HG03280 (cell line): ENCODE data around the gene CXCL17.
"Not testable (repeated sequence)": the region's sequence is repeated elsewhere in the genome, so short reads cannot be mapped to it uniquely, and the experiment has no call there.

Experiments used
- ATAC-seq: cut with Tn5 transposase; IDR thresholded peaks from one replicate; pipeline ENCODE4 v1.9.1; 2021; ENCODE audit warnings: mild to moderate bottlenecking, moderate library complexity; ENCODE audit not compliant: unreplicated experiment

The CXCL17 gene

DNA sequence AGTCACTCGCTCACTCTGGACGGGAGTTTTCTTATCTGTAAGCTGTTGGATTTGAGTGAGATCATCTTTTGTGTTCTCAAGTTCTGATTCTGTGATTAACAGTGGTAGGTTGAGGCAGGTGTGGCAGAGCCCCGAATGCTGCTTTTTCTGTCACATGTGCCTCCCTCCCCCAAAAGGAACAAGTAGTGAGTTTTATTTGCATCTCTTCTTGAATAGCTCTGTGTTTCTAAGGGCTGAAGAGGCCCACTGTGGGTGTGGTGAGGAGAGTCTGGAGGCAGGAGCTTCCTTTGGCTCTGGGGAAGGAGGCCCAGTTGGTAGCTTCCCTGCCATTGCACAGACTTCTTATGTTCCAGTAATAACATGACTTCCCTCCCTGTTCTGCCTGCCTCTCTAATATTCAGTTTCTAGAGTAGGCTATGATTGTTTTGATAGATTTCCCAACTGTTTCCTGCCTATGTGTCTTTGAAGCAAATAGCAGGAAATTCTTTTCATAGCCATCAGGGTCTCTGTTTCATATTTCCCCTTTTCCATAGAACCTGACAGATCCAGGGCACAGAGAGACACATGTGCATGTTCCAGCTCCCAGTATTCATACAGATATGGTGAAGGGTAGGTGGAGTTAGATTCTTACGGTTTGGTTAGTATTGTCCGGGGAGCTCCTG is 23.9 kb upstream of the CXCL17 start:
- ATAC-seq: no peak

GRCh38 chr19:42465827-42466280 is 23.1 kb upstream of the CXCL17 start:
- ATAC-seq: no peak

DNA sequence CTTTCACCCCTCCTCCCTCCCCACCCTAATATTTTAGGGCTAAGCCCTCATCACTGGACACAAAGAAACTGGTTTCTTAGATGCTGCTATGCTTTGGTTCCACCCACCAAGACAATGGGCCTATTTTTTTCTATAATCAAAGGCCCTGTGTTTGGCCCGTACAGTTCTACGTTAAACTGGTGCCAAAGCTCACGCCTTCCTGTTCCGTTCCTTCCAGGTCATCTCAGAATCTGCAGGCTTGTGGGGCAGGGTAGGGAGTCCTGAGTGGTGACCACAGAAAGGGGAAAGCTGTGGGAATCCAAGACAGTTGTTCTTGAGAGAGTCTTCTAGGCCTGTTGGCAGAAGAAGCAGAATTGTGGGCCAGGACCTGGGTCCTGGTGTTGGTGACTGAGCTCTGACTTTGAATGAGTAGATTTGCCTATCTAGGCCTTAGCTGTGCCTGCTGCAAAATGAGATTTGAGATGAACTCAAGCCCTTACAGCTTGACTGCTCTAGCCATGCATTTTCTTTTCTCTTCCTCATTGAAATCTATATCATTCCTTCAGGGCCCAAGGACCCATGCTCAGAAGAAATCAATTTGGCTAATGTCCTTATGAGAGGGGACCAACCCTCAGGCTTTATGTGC is 19.1 kb upstream of the CXCL17 start:
- no peak for ATAC-seq

DNA sequence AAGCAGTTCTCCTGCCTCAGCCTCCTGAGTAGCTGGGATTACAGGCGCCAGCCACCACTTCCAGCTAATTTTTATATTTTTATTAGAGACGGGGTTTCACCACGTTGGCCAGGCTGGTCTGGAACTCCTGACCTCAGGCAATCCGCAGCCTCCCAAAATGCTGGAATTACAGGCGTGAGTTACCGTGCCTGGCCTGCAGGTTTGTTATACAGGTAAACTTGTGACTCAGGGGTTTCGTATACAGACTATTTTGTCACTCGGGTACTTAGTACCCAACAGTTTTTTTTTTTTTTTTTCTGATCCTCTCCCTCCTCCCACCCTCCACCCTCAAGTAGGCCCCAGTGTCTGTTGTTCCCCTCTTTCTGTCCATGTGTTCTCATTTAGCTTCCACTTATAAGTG is 18.5 kb upstream of the CXCL17 start:
- ATAC-seq: not testable (repeated sequence)

DNA sequence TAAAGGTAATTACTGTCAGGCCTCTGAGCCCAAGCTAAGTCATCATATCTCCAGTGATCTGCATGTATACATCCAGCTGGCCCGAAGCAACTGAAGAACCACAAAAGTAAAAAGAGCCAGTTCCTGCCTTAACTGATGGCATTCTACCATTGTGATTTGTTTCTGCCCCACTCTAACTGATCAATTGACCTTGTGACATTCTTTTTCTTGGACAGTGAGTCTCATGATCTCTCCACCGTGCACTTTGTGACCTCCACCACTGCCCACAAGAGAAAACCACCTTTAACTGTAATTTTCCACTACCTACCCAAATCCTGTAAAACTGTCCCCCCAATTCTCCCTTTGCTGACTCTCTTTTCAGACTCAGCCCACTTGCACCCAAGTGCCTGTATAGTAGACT is 17.2 kb upstream of the CXCL17 start:
- ATAC-seq: no peak

DNA sequence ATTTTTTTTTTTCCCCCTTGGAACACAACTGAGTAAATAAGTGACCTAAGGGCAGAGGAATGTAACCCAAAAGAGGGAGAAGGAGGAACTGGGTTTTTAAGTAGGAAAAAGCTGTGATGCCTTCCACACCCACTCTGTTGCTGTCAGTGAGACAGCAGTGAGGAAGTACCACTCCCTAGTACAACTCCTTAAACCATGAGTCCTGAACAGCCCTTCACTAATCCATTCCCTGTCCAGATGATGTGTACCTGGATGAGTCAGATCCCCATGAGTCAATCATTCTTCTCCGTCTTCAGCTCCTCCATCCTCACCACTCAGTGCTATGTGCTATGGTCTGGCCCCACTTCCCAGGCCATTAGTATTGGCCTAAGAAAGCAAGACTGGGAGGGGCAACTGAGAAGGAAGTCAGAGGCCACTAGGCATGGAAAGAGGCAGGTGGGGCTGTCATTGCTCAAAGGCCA is 12.9 kb upstream of the CXCL17 start:
- ATAC-seq: no peak

- ATAC-seq: no peak
Measured at GRCh38 chr19:42455086-42455485, 12.3 kb upstream of the CXCL17 start.

DNA sequence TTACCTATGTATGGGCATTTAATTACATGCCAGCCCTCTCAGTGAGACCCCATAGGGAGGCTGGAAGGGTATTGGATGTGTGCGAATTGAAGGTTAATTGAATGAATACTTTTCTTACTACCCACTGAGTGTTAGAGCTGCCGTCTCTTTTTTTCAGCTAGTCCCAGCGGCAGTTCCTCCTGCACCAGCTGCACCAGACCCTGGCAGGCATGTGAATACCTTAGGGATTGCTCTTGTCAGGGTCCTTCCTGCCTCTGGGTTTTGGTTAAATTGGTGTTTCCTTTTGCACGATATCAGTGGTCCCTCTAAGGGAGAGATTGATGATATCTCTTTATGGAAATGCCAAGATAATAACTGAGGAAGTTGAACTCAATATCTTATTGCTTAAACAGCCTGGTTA is 9.8 kb upstream of the CXCL17 start:
- ATAC-seq: no peak

GRCh38 chr19:42450314-42450934 is 7.7 kb upstream of the CXCL17 start:
- ATAC-seq: peak; percentile 64

DNA sequence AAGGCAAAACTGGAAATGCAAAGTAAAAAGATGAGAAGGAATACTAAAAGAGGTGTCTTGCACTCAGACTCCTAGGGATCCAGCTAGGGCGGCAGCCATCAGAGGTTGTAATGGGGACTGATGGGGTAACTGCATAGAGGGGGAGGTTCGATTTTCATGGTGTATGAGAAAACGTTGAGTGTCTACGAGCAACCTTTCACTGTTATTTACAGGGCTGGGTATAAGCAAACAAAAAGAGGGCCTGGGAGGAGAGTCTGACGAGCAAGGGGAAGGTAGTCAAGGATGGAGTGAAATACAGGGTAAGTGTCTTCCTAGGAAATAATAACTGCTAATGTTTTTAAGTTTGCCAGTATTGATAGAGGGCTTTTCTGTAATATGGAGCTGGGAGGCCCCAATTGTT is 5.6 kb upstream of the CXCL17 start:
- ATAC-seq: not testable (repeated sequence)

- ATAC-seq: no peak
Measured at GRCh38 chr19:42445948-42446347, 3.2 kb upstream of the CXCL17 start.

DNA sequence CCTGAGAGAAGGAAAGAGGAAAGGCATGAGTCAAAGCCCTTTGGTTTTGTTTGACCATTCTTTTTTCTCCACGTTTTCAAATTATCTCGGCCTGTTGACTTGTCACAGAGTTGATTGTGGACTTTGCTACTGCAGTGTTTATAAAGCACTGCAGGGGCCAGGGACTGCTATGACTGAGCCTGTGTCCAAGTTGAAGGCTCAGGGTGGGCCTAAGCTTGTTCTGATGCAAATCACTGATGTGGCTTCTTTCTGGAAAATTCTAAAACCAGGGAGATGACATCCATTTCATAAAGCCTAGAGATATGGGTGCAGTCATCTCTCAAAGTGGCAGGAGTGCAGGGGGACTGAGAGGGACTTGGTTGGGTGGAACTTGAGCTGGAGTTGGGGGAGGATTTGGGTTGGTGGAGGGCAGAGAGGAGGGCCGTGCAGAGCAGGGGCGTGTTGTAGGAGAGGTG is 1.2 kb upstream of the CXCL17 start:
- no peak for ATAC-seq

GRCh38 chr19:42441049-42441445 is 1.7 kb downstream of the CXCL17 start:
- no peak for ATAC-seq

DNA sequence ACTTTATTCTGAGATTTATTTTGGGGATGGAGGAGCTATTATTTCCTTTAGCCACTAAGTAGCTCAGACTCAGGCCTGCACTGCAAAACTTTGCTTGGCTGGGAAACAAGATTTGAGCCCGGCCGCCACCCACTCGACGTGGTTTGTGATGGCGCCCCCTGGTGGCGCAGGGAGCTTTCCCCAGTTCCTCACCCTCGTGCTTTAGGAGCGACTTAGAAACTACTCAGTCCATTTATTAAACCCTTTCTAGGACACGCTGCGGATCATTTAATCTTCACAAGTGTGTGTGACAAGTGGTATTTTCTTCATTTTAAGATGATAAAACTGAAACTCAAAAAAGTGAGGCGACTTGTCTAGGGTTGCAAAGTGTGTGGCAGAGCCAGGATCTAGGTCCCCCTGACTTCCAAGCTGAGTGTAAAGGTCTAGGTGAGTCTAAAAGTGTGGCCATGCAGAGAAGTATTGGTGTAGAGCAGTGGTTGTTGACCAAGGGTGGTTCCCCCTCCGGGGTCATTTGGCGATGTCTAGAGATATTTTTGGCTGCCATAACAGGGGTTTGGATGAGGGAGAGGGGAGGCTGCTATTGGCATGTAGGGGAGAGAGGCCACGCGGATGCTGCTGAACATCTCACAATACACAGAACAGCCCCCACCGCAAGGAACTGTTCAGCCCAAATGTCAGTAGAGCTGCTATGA is 2.2 kb downstream of the CXCL17 start:
- ATAC-seq: no peak

GRCh38 chr19:42436006-42436405 is 6.7 kb downstream of the CXCL17 start:
- ATAC-seq: no peak

DNA sequence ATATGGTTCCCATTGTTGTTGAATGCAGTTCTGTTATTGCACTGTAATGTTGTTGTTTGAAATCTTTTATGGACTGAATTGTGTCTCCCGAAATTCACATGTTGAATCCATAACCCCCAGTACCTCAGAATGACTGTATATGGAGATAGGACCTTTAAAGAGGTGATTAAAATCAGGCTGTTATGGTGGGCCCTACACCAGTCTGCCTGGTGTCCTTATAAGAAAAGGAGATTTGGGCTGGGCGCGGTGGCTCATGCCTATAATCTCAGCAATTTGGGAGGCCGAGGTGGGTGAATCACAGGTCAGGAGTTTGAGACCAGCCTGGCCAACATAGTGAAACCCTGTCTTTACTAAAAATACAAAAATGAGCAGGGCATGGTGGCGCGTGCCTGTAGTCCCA is 7.4 kb downstream of the CXCL17 start:
- no peak for ATAC-seq

DNA sequence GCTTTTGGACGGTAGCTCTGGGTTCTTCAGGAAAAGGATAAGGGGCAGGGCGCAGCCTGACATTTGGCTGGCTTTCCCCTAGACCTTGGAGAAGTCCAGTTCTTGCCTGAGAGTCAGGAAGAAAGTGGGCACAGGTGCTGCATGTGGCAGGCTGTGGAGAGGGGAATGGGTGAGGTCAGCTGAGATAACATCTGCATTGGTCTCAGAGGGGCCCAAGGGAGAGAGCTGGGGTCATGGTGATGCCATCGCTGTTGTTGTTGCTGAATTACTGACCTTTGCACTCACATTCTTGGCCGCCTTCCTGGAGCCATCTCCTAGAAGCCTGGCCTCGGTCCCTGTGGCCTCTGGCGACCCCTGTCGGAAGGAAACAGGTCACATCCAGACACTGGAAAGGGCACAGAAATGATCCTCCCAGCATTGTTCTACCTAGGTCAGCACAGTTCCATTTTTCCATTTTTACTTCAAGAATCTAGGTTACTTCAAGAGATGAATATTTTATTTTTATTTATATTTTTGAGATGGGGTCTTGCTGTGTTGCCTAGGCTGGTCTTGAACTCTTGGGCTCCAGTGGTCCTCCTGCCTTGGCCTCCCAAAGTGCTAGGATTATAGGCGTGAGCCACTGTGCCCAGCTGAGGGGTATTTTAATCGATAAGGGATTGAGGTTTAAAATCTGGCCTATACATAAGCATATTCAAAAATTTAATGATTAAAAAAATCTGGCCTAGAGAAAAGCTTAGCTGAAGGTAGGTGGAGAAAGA is 9.1 kb downstream of the CXCL17 start:
- ATAC-seq: no peak

- ATAC-seq: no peak
Measured at GRCh38 chr19:42431486-42431885, 11.3 kb downstream of the CXCL17 start.

GRCh38 chr19:42428676-42429075 is 14.1 kb downstream of the CXCL17 start:
- ATAC-seq: no peak

DNA sequence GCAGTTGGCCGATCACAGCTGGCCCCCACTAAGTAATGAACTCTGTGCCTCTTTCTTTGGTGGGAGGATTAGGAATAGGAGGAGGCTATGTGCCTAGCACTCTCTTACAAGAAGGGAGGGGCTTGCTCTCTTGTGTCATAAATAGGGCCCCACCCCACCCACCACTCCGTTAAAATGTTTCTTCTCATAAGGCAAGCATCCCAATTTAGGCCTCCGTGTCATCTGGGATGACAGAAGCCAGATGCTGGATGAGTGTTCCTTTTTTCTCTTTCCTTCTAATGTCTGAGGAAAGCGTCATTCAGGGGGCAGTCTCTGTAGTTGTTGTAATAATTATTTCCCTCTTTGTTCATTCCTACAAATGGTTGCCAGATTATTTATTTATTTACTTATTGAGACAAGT is 15.4 kb downstream of the CXCL17 start, which contains the start of gene LIPE:
TSS of gene LIPE (minus strand) at position 76 of the 400 bp plus-strand sequence. CDS start 239 bp downstream, outside the sequence.
- ATAC-seq: no peak

DNA sequence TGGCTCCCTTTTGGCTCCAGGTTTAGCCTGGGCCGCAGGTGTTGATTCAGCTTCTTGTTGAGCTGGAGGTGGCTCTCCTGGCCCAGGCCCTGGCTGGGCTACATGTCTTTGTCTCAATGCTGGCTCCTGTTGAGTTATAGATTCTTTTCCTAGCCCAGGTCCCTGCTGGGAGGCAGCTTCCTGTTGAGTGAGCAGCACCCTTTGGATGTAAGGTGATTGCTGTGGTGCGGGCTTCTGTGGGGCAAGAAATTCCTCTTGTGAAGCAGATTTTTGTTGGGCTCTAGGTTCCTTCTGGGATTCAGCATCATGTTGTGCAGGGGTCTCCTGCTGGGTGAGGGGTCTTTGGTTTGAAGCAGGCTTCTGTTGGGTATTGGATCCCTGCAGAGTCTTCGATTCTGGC is 16.1 kb downstream of the CXCL17 start:
- ATAC-seq: no peak
